22Rv1 (cell line): ENCODE measurements around the gene MEIS1.

Experiments
- CTCF ChIP-seq: fragments of 450-650 bp; IDR thresholded peaks from 2 replicates; pipeline ENCODE4 v1.5.1; 2017; ENCODE audit warnings: mild to moderate bottlenecking
- ZFX ChIP-seq: fragments of 450-650 bp; IDR thresholded peaks from 2 replicates; pipeline ENCODE4 v1.6.1; 2017; ENCODE audit warnings: antibody characterized with exemption, borderline replicate concordance

GRCh38 chr2:66581339-66582103, 146.6 kb downstream of the MEIS1 start:
- TF ChIP-seq CTCF (no peak), ZFX (no peak)
